Central memory CD8-positive, alpha-beta T cell (primary cell): ENCODE results near the gene BRDT.
A peak's percentile ranks its signal among the peaks of the same experiment; 100 is the strongest.

Experiments used
- ATAC-seq: fragments of 150-1000 bp; cut with Tn5 transposase; replicated peaks from 2 replicates; pipeline ENCODE4 v1.10.0; 2022; ENCODE audit warnings: mild to moderate bottlenecking, moderate FRiP score, moderate number of reproducible peaks; ENCODE audit not compliant: poor library complexity, severe bottlenecking; ENCODE audit errors: extremely low read depth
- DNase-seq, 2 donors: peaks; one replicate each; pipeline ENCODE4 v3.0.0; 2021; ENCODE audit warnings: low spot score in 2 of 2
- H3K27ac Mint-ChIP-seq: one replicate; pipeline ENCODE4 v1.8.0; 2022; ENCODE audit warnings: low read depth, mild to moderate bottlenecking, moderate library complexity, mixed read lengths
- H3K27me3 Mint-ChIP-seq: one replicate; pipeline ENCODE4 v1.8.0; 2022; ENCODE audit warnings: mixed read lengths
- H3K36me3 Mint-ChIP-seq: one replicate; pipeline ENCODE4 v1.8.0; 2022; ENCODE audit warnings: mild to moderate bottlenecking, moderate library complexity, mixed read lengths; ENCODE audit not compliant: insufficient read depth
- H3K4me1 Mint-ChIP-seq: one replicate; pipeline ENCODE4 v1.8.0; 2022; ENCODE audit warnings: mixed read lengths
- H3K4me3 Mint-ChIP-seq: one replicate; pipeline ENCODE4 v1.8.0; 2022; ENCODE audit warnings: mild to moderate bottlenecking, moderate library complexity, mixed read lengths
- H3K9me3 Mint-ChIP-seq: one replicate; pipeline ENCODE4 v1.8.0; 2022; ENCODE audit warnings: mixed read lengths

The BRDT gene

GRCh38 chr1:91940496-91940895 lies 8.7 kb upstream of the BRDT start:
- peaks cover 6% of the 10 kb centered on the region for H3K36me3 Mint-ChIP-seq
- no peaks in the 10 kb centered on the region for H3K27me3 Mint-ChIP-seq
- no peaks in the 10 kb centered on the region for H3K4me1 Mint-ChIP-seq
- H3K4me3 Mint-ChIP-seq, result no peak overlapping the region
- no peaks in the 10 kb centered on the region for H3K9me3 Mint-ChIP-seq
- H3K27ac Mint-ChIP-seq, result no peak overlapping the region
- ATAC-seq, result no peak
- no peak for DNase-seq

GRCh38 chr1:91944087-91944486 lies 5.1 kb upstream of the BRDT start:
- peaks cover 17% of the 10 kb centered on the region for H3K36me3 Mint-ChIP-seq
- ATAC-seq (no peak), DNase-seq (no peak)
- H3K4me1 Mint-ChIP-seq, result peaks cover 28% of the 10 kb centered on the region
- no peaks in the 10 kb centered on the region for H3K9me3 Mint-ChIP-seq
- H3K4me3 Mint-ChIP-seq, result no peak overlapping the region
- H3K27me3 Mint-ChIP-seq, result no peaks in the 10 kb centered on the region
- no peak overlapping the region for H3K27ac Mint-ChIP-seq

DNA sequence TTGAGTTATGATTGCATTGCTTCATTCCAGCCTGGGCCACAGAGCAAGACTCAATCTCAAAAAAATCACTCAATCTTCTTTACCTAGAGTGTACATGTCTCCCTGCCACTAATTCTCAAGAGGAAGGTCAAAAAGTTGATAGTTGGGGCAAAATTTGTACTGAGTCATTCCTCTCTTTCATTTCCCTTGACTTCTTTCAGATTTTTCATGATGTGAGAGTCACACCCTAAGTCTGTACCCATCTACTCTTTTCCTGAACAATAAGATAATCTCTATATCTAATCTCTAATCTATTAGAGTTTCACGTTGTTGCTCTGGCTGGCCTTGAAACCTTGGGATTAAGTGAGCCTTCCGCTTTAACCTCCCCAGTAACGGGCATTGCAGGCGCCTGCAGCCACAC lies 1.1 kb upstream of the BRDT start:
- H3K4me3 Mint-ChIP-seq, result peak overlapping the region; percentile 76
- peaks cover 29% of the 10 kb centered on the region for H3K4me1 Mint-ChIP-seq
- DNase-seq, result no peak
- H3K9me3 Mint-ChIP-seq, result no peaks in the 10 kb centered on the region
- H3K27me3 Mint-ChIP-seq, result no peaks in the 10 kb centered on the region
- H3K27ac Mint-ChIP-seq, result peak overlapping the region; percentile 98
- H3K36me3 Mint-ChIP-seq, result peaks cover 13% of the 10 kb centered on the region
- ATAC-seq, result peak; percentile 38

DNA sequence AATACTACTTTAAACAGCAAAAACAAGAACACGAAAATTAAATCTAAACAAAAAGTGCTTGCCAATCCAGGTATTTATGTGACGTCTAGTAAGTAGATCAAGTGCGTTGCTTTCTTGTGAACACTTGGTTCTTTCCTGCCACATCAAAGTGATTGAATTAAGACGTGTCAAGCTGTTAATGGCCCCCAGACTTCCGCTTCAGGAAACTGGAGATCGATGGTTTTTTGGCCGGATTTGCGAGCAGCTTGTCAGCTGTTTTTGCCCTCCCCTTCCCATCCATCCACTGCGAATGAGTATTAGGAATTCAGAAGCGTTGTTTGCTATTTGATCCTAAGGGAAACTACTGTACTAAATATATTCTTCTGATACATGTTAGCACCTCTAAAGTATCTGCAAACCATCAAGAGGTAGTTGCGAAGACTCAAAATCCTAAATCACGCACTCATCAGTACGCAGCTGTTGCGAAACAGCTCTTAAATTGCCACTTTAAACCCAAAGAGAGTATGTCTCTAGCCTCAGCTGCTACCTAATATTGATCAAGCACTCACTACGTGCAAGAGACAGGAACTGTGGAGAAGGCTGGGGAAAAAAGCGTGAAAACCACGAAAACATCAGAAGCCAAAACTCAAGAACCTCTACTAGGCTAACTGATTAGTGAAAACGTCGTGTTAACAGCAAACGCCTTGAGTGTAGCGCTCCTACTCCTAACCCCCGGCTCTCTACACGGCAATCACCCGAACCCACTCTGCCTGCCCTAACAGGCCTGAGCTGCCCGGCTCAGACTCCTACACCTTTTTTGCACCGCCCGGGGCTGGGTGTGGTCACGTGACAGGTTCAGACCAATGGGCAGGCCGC lies 473 bp upstream of the BRDT start:
- ATAC-seq (peak; percentile 91), DNase-seq (peak; percentile 43 to 78)
- H3K4me3 Mint-ChIP-seq, result peak overlapping the region; percentile 76
- peak overlapping the region; percentile 98 for H3K27ac Mint-ChIP-seq
- H3K4me1 Mint-ChIP-seq, result peaks cover 29% of the 10 kb centered on the region
- H3K9me3 Mint-ChIP-seq, result no peaks in the 10 kb centered on the region
- peaks cover 11% of the 10 kb centered on the region for H3K36me3 Mint-ChIP-seq
- H3K27me3 Mint-ChIP-seq, result no peaks in the 10 kb centered on the region

- H3K4me1 Mint-ChIP-seq, result peaks cover 18% of the 10 kb centered on the region
- no peaks in the 10 kb centered on the region for H3K27me3 Mint-ChIP-seq
- ATAC-seq, result no peak
- no peaks in the 10 kb centered on the region for H3K9me3 Mint-ChIP-seq
- no peak for DNase-seq
- peaks cover 10% of the 10 kb centered on the region for H3K36me3 Mint-ChIP-seq
- H3K4me3 Mint-ChIP-seq, result no peak overlapping the region
- H3K27ac Mint-ChIP-seq, result peak overlapping the region; percentile 48
These were observed 3.0 kb downstream of the BRDT start for GRCh38 chr1:91952187-91952586.

- DNase-seq (no peak), ATAC-seq (no peak)
- Mint-ChIP-seq H3K27ac (peak overlapping the region; percentile 10), H3K9me3 (no peaks in the 10 kb centered on the region), H3K4me3 (no peak overlapping the region), H3K36me3 (no peaks in the 10 kb centered on the region), H3K27me3 (no peaks in the 10 kb centered on the region), H3K4me1 (no peaks in the 10 kb centered on the region)
These were observed 9.7 kb downstream of the BRDT start for GRCh38 chr1:91958926-91959325.

GRCh38 chr1:91968334-91968733 lies 19.1 kb downstream of the BRDT start:
- no peak for ATAC-seq

GRCh38 chr1:91979383-91979782 lies 30.2 kb downstream of the BRDT start:
- no peak for DNase-seq
- H3K27ac Mint-ChIP-seq, result no peak overlapping the region
- no peak for ATAC-seq
- H3K9me3 Mint-ChIP-seq, result no peaks in the 10 kb centered on the region
- no peaks in the 10 kb centered on the region for H3K36me3 Mint-ChIP-seq
- H3K4me1 Mint-ChIP-seq, result no peaks in the 10 kb centered on the region
- no peaks in the 10 kb centered on the region for H3K27me3 Mint-ChIP-seq
- H3K4me3 Mint-ChIP-seq, result no peak overlapping the region

More at GRCh38 chr1:91968334-91968733, 19.1 kb downstream of the BRDT start:
- H3K36me3 Mint-ChIP-seq, result no peaks in the 10 kb centered on the region
- DNase-seq, result no peak
- H3K4me1 Mint-ChIP-seq, result no peaks in the 10 kb centered on the region
- H3K4me3 Mint-ChIP-seq, result no peak overlapping the region
- no peaks in the 10 kb centered on the region for H3K9me3 Mint-ChIP-seq
- no peaks in the 10 kb centered on the region for H3K27me3 Mint-ChIP-seq
- no peak overlapping the region for H3K27ac Mint-ChIP-seq

GRCh38 chr1:91980663-91981062 lies 31.5 kb downstream of the BRDT start:
- H3K27ac Mint-ChIP-seq, result no peak overlapping the region
- DNase-seq (no peak), ATAC-seq (no peak)
- no peaks in the 10 kb centered on the region for H3K27me3 Mint-ChIP-seq
- no peaks in the 10 kb centered on the region for H3K36me3 Mint-ChIP-seq
- H3K4me3 Mint-ChIP-seq, result no peak overlapping the region
- H3K9me3 Mint-ChIP-seq, result no peaks in the 10 kb centered on the region
- H3K4me1 Mint-ChIP-seq, result no peaks in the 10 kb centered on the region

DNA sequence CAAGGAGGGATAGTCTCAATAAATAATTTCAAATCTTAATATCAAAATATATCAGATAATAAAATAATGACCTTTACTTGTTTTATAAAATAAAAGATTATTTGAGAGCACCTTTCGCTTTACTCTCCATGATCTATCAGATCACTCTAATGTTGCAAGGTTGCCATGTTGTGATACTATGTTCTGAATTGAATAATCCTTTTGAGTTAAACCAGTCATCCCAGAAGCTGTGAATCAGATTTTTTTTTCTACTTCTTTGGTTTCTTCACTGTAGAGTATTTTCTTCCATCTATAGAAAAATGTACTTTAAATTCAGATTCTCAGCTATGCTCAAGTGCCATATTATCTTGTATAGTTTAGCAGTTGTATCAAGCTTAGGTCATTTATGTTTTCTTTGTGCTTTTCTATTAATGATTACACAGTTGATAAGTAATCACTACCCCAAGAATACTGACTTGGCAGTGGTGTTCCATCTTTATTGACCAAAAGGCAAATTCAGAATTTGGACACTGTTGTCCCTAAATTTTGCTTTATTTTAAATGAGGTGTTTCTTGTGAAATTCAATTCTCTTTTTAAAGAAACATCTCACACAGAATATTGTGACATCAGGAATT lies 32.9 kb downstream of the BRDT start:
- H3K36me3 Mint-ChIP-seq, result no peaks in the 10 kb centered on the region
- H3K9me3 Mint-ChIP-seq, result no peaks in the 10 kb centered on the region
- H3K27me3 Mint-ChIP-seq, result no peaks in the 10 kb centered on the region
- no peaks in the 10 kb centered on the region for H3K4me1 Mint-ChIP-seq
- ATAC-seq (no peak), DNase-seq (no peak)
- H3K27ac Mint-ChIP-seq, result no peak overlapping the region
- no peak overlapping the region for H3K4me3 Mint-ChIP-seq

- no peaks in the 10 kb centered on the region for H3K4me1 Mint-ChIP-seq
- H3K9me3 Mint-ChIP-seq, result no peaks in the 10 kb centered on the region
- DNase-seq (no peak), ATAC-seq (no peak)
- H3K4me3 Mint-ChIP-seq, result no peak overlapping the region
- no peaks in the 10 kb centered on the region for H3K27me3 Mint-ChIP-seq
- no peaks in the 10 kb centered on the region for H3K36me3 Mint-ChIP-seq
- no peak overlapping the region for H3K27ac Mint-ChIP-seq
These were observed 44.1 kb downstream of the BRDT start for GRCh38 chr1:91993256-91993655.

GRCh38 chr1:91997607-91998195 lies 48.5 kb downstream of the BRDT start:
- no peak for DNase-seq
- ATAC-seq, result no peak
- no peaks in the 10 kb centered on the region for H3K9me3 Mint-ChIP-seq
- H3K27ac Mint-ChIP-seq, result no peak overlapping the region
- H3K4me1 Mint-ChIP-seq, result no peaks in the 10 kb centered on the region
- no peaks in the 10 kb centered on the region for H3K36me3 Mint-ChIP-seq
- H3K4me3 Mint-ChIP-seq, result no peak overlapping the region
- no peaks in the 10 kb centered on the region for H3K27me3 Mint-ChIP-seq

DNA sequence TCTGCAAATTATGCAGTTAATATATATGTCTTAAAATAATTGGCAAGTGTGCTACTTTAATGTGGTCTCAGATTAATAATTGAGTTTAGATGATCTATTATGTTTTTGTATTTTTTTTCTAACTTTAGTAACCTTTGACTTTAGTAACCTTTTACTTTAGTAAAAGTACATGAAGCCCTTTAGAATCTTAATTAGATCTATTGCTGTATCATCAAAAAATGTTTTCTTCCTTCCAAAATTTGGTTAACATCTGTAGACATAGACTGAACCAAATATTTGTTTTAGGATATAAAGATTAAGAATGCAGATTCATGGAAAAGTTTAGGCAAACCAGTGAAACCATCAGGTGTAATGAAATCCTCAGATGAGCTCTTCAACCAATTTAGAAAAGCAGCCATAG lies 54.9 kb downstream of the BRDT start:
- no peaks in the 10 kb centered on the region for H3K4me1 Mint-ChIP-seq
- ATAC-seq (no peak), DNase-seq (no peak)
- no peak overlapping the region for H3K27ac Mint-ChIP-seq
- no peaks in the 10 kb centered on the region for H3K36me3 Mint-ChIP-seq
- no peaks in the 10 kb centered on the region for H3K27me3 Mint-ChIP-seq
- H3K4me3 Mint-ChIP-seq, result no peak overlapping the region
- no peaks in the 10 kb centered on the region for H3K9me3 Mint-ChIP-seq
